Fibroblast of mammary gland (primary cell): ENCODE measurements around the gene SMU1.
A peak's percentile ranks its signal among the peaks of the same experiment; 100 is the strongest.
"Not testable (repeated sequence)": the region's sequence is repeated elsewhere in the genome, so short reads cannot be mapped to it uniquely, and the experiment has no call there.

Experiments used
- DNase-seq: peaks from one replicate; pipeline ENCODE4 v3.0.0-alpha.2; 2010; ENCODE audit warnings: low read depth
- H3K4me3 ChIP-seq: 2 replicates; pipeline ENCODE4 v1.5.1; 2011; ENCODE audit warnings: low read depth, mild to moderate bottlenecking, low read length, moderate library complexity; ENCODE audit not compliant: control insufficient read depth
- CTCF ChIP-seq: conservative IDR thresholded peaks from 2 replicates; pipeline ENCODE4 v1.5.1; 2011; ENCODE audit warnings: low read depth, low read length, inconsistent platforms; ENCODE audit not compliant: control insufficient read depth, insufficient read depth

The SMU1 gene

GRCh38 chr9:33099754-33100153 is 23.3 kb upstream of the SMU1 start:
- no peak overlapping the region for H3K4me3 ChIP-seq
- DNase-seq: no peak
- no peak for TF ChIP-seq CTCF

- no peak for DNase-seq
Measured at GRCh38 chr9:33097192-33097591, 20.7 kb upstream of the SMU1 start.

GRCh38 chr9:33092634-33093033 is 16.2 kb upstream of the SMU1 start:
- no peak for DNase-seq
- no peak overlapping the region for H3K4me3 ChIP-seq
- no peak for TF ChIP-seq CTCF

More at GRCh38 chr9:33097192-33097591, 20.7 kb upstream of the SMU1 start:
- TF ChIP-seq CTCF: no peak
- no peak overlapping the region for H3K4me3 ChIP-seq

- not testable (repeated sequence) for H3K4me3 ChIP-seq, DNase-seq
Measured at GRCh38 chr9:33085672-33086071, 9.2 kb upstream of the SMU1 start.

GRCh38 chr9:33082538-33083326 is 6.3 kb upstream of the SMU1 start:
- DNase-seq: no peak
- TF ChIP-seq CTCF: no peak
- no peak overlapping the region for H3K4me3 ChIP-seq

GRCh38 chr9:33082128-33082527 is 5.7 kb upstream of the SMU1 start:
- DNase-seq: no peak
- TF ChIP-seq CTCF: no peak
- no peak overlapping the region for H3K4me3 ChIP-seq

GRCh38 chr9:33081128-33081851 is 4.8 kb upstream of the SMU1 start:
- peak; percentile 69 for TF ChIP-seq CTCF
- H3K4me3 ChIP-seq: peak overlapping the region; percentile 16
- DNase-seq: peak; percentile 90
